Skeletal muscle tissue (tissue), 4 donors: ENCODE measurements around the gene ASPG. TPM values are rescaled to one million over a fixed set of nuclear protein-coding genes. Genes with fewer than 3 reads are reported as not detected.

Experiments used
- H3K27ac ChIP-seq: one replicate; pipeline ENCODE4 v1.7.0; 2013; ENCODE audit warnings: mild to moderate bottlenecking, low read depth, low read length, inconsistent platforms
- H3K27me3 ChIP-seq, 3 donors: one replicate each; pipeline ENCODE4 v1.7.0; 2013; ENCODE audit warnings: low read length in 3 of 3; ENCODE audit not compliant: control insufficient read depth in 3 of 3, insufficient read depth in 3 of 3
- H3K36me3 ChIP-seq, 3 donors: one replicate each; pipeline ENCODE4 v1.7.0; 2013; ENCODE audit warnings: low read length in 3 of 3; ENCODE audit not compliant: control insufficient read depth in 3 of 3, insufficient read depth in 3 of 3
- H3K4me1 ChIP-seq, 3 donors: one replicate each; pipeline ENCODE4 v1.7.0; 2013; ENCODE audit warnings: low read length in 3 of 3, mild to moderate bottlenecking in 3 of 3; ENCODE audit not compliant: control insufficient read depth in 3 of 3, insufficient read depth in 3 of 3
- H3K4me3 ChIP-seq, 3 donors: one replicate each; pipeline ENCODE4 v1.7.0; 2013; ENCODE audit warnings: low read length in 3 of 3
- H3K9ac ChIP-seq, 3 donors: one replicate each; pipeline ENCODE4 v1.7.0; 2013; ENCODE audit warnings: low read length in 3 of 3, mild to moderate bottlenecking in 3 of 3, moderate library complexity in 2 of 3, low read depth in 1 of 3
- H3K9me3 ChIP-seq, 3 donors: one replicate each; pipeline ENCODE4 v1.7.0; 2013; ENCODE audit warnings: low read length in 3 of 3; ENCODE audit not compliant: control insufficient read depth in 3 of 3
- total RNA-seq: library from RNA; depleted of rRNA; stranded (reverse); fragments of >200 nt; gene quantifications from one replicate; pipeline ENCODE4 v1.2.3, GENCODE V29; 2014
- donor health status: Osteomylitis.

Gene ASPG
- total RNA-seq, 1 donor from 2014 or later, result 0.52 TPM

GRCh38 chr14:104140463-104141331 lies 55.2 kb downstream of the ASPG start:
- Histone ChIP-seq H3K9me3 (no peaks in the 10 kb centered on the region), H3K27me3 (peaks cover 40 to 54% (median 41%) of the 10 kb centered on the region in 3 donors), H3K4me3 (no peak overlapping the region), H3K27ac (no peak overlapping the region), H3K36me3 (no peaks in the 10 kb centered on the region), H3K9ac (no peak overlapping the region), H3K4me1 (peaks cover 13 to 25% (median 24%) of the 10 kb centered on the region in 3 donors)

- Histone ChIP-seq H3K4me3 (no peak overlapping the region), H3K9me3 (no peaks in the 10 kb centered on the region), H3K27ac (no peak overlapping the region), H3K27me3 (peaks cover 33 to 48% (median 35%) of the 10 kb centered on the region in 3 donors), H3K4me1 (peaks cover 7 to 21% (median 18%) of the 10 kb centered on the region in 3 donors), H3K9ac (no peak overlapping the region), H3K36me3 (no peaks in the 10 kb centered on the region)
Measured at GRCh38 chr14:104141621-104142091, 56.2 kb downstream of the ASPG start.

GRCh38 chr14:104142136-104142945 lies 56.8 kb downstream of the ASPG start:
- Histone ChIP-seq H3K4me1 (peaks cover 0 to 14% (median 12%) of the 10 kb centered on the region in 3 donors), H3K27me3 (peaks cover 28 to 41% (median 28%) of the 10 kb centered on the region in 3 donors), H3K27ac (no peak overlapping the region), H3K9ac (no peak overlapping the region), H3K4me3 (no peak overlapping the region), H3K9me3 (no peaks in the 10 kb centered on the region), H3K36me3 (no peaks in the 10 kb centered on the region)

GRCh38 chr14:104142946-104143470 lies 57.5 kb downstream of the ASPG start:
- Histone ChIP-seq H3K27ac (no peak overlapping the region), H3K36me3 (no peaks in the 10 kb centered on the region), H3K9ac (no peak overlapping the region), H3K9me3 (no peaks in the 10 kb centered on the region), H3K27me3 (peaks cover 25 to 36% (median 28%) of the 10 kb centered on the region in 3 donors), H3K4me3 (no peak overlapping the region), H3K4me1 (peaks cover 0 to 12% (median 6%) of the 10 kb centered on the region in 3 donors)

- no peak overlapping the region for H3K4me3 ChIP-seq
- H3K27me3 ChIP-seq, result peaks cover 19 to 33% (median 28%) of the 10 kb centered on the region in 3 donors
- no peak overlapping the region for H3K27ac ChIP-seq
- peaks cover 0 to 12% (median 5%) of the 10 kb centered on the region in 3 donors for H3K4me1 ChIP-seq
- no peaks in the 10 kb centered on the region for H3K9me3 ChIP-seq
- H3K9ac ChIP-seq, result no peak overlapping the region
- no peaks in the 10 kb centered on the region for H3K36me3 ChIP-seq
Measured at GRCh38 chr14:104143521-104144452, 58.3 kb downstream of the ASPG start.

- Histone ChIP-seq H3K27me3 (peaks cover 13 to 27% (median 22%) of the 10 kb centered on the region in 3 donors), H3K9me3 (no peaks in the 10 kb centered on the region), H3K4me1 (peaks cover 0 to 12% (median 5%) of the 10 kb centered on the region in 3 donors), H3K9ac (no peak overlapping the region), H3K27ac (no peak overlapping the region), H3K36me3 (no peaks in the 10 kb centered on the region), H3K4me3 (no peak overlapping the region)
Measured at GRCh38 chr14:104144453-104144790, 58.9 kb downstream of the ASPG start.

- peaks cover under 1 to 10% (median 5%) of the 10 kb centered on the region in 3 donors for H3K4me1 ChIP-seq
- no peaks in the 10 kb centered on the region for H3K9me3 ChIP-seq
- no peak overlapping the region for H3K9ac ChIP-seq
- H3K36me3 ChIP-seq, result no peaks in the 10 kb centered on the region
- no peak overlapping the region for H3K27ac ChIP-seq
- no peak overlapping the region for H3K4me3 ChIP-seq
- H3K27me3 ChIP-seq, result peaks cover 13 to 24% (median 16%) of the 10 kb centered on the region in 3 donors
Measured at GRCh38 chr14:104144911-104145825, 59.7 kb downstream of the ASPG start.

- Histone ChIP-seq H3K4me1 (peaks cover 5 to 12% (median 8%) of the 10 kb centered on the region in 3 donors), H3K9me3 (no peaks in the 10 kb centered on the region), H3K36me3 (no peaks in the 10 kb centered on the region), H3K4me3 (no peak overlapping the region), H3K27me3 (peaks cover 11 to 32% (median 19%) of the 10 kb centered on the region in 3 donors), H3K9ac (no peak overlapping the region), H3K27ac (no peak overlapping the region)
Measured at GRCh38 chr14:104145826-104146601, 60.5 kb downstream of the ASPG start.
